ENCODE results near the gene SUN2.

SUN2 gene

DNA sequence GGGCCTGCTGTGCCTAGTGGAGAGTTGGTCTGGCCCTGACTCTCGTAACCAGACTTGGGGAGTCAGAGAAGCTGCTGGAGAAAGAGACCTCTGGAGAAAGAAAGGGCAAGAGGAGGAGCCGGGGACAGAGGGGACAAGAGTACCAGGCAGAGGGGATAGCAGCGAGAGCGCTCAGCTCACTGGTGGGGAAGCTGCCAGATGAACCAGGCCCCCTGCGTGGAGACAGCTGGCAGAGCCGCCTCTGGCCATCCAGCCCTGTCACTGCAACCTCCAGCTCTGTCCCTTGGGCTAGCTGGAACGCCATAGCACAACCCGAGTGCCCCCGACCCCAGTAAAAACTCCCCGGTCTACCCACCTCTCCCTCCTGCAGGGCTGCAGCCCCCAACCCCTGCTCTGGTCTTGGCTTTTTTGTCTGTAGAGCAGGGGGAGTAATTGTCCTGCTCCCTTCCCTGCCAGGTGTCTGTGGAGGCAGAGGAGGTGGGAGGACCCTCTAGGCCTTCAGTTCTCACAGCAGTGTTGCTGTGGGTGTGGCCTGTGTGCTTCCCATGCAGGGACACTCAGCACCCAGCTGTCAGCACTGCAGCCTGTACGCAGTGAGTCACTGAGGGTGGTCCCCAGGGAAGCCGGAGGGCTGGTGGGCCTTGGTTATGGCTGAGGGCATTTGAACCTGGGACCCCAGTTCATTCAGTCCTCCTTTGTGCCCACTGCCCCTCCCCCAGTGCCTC is 4.8 kb upstream of the SUN2 start:
- TF ChIP-seq TAF1 (IDR thresholded peaks at IDR 0.05; ENCODE audit: borderline replicate concordance, low read depth, low read length) (no peak), POLR2A (IDR thresholded peaks at IDR 0.05; ENCODE audit: low read depth, low read length) (no peak), POLR2AphosphoS5 (IDR thresholded peaks at IDR 0.05; ENCODE audit: low read depth, low read length) (no peak)
- FAIRE-seq: no peak
- DNase-seq (ENCODE audit: insufficient read length): no peak

DNA sequence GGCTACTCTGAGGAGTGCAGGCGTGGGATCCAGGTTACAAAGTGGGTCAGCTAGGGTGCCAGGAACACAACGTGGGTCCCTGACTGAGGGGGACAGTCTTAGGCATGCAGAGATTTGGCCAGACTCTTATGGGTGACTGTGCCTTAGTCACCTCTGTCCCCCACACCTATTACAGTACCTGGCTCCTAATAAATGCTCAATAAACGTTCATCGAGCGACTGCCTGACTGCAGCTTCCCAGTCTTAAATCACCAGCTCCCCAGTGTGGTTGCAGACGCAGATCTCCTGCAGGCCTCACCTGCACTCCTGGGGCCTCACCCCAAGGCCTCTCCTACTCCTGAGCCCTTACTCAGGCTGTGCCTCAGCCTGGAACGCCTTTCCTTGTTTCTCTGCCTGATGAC is 3.2 kb upstream of the SUN2 start:
- FAIRE-seq (peak; percentile 50), DNase-seq (ENCODE audit: insufficient read length) (no peak)
- TF ChIP-seq TAF1 (IDR thresholded peaks at IDR 0.05; ENCODE audit: borderline replicate concordance, low read depth, low read length) (no peak), POLR2AphosphoS5 (IDR thresholded peaks at IDR 0.05; ENCODE audit: low read depth, low read length) (no peak), POLR2A (IDR thresholded peaks at IDR 0.05; ENCODE audit: low read depth, low read length) (no peak)

DNA sequence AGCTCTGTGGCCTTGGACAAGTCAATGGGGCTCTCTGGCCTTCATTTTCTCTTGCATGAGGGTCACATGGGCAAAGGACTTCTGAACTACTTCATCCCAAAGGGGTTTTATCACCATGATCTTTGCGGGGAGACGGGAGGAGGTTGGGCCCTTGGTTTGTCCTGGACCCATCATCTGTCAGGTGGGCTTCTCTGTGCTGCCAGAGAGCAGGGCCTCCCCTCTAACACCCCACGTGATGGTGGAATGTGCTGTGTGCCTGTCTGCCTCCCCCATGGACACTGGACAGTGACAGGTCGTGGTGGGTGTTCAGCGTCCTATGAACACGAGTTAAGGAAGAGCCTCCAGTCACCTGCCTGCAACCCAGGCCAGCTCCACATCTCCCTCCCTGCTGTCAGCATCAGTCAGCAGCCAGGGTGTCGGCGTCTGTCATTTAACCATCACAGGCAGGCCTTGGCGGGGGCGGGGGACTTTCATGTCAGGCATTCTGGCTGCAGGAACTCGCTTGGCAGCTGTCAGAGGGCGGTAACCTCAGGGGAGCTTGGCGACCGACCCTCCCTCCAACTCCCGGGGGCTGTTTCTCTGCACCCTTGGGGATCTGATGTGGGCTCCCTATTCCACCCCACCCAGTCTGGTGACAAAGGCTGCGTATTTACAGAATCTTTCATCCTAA is 2.6 kb upstream of the SUN2 start:
- peak; percentile 91 for FAIRE-seq
- DNase-seq (ENCODE audit: insufficient read length): no peak
- TF ChIP-seq POLR2A (IDR thresholded peaks at IDR 0.05; ENCODE audit: low read depth, low read length): no peak

DNA sequence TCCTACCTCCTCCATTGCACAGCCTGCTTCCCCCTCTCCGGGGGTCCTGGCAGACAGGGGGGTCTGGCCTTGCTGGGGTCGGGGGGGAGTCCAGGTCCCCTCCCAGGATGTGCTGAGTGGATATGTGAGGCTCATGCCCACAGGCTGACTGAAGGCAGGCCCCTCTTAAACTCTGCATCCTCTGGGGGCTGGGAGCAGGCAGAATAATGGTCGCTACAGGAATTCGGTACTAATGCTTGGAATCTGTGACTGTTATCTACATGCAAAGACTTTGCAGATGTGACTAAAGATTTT is 1.6 kb upstream of the SUN2 start:
- no peak for FAIRE-seq
- no peak for DNase-seq (ENCODE audit: insufficient read length)
- TF ChIP-seq POLR2A (IDR thresholded peaks at IDR 0.05; ENCODE audit: low read depth, low read length): no peak

DNA sequence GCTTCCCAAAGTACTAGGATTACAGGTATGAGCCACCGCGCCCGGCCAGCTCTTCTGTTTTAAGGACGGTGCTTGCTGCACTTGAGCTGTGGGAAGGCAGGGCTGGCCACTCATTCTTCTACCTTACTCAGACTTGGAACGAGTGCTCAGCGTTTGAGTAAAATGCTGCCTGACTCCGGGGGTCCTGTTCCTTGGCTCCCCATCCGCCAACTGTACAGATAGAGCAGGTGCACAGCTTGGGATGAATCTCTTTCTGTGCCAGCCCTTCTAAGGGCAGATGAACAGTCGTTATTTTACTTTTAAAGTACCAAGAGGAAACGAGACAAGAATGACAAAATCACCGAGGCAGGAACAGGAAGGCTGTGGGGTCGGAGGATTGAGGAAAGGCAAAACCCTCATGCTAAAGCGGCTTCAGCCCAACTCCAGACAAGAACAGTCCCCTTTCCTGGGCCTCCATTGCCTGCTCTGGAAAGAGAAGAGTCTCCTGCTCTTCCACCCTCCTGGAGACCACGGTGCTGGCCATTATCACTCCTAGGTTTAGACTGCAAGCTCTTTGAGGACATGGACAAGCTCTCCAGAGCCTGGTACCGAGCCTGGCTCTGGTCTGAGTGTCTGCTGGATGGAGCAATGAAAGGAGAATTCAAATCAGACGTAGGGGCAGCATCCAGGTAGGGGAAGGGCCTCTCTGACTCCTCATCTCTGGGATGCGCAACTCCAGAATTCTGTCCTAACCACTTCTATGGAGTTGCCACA is 1.1 kb upstream of the SUN2 start:
- DNase-seq (ENCODE audit: insufficient read length) (no peak), FAIRE-seq (peak; percentile 82)
- no peak for TF ChIP-seq POLR2AphosphoS5 (IDR thresholded peaks at IDR 0.05; ENCODE audit: low read depth, low read length)

DNA sequence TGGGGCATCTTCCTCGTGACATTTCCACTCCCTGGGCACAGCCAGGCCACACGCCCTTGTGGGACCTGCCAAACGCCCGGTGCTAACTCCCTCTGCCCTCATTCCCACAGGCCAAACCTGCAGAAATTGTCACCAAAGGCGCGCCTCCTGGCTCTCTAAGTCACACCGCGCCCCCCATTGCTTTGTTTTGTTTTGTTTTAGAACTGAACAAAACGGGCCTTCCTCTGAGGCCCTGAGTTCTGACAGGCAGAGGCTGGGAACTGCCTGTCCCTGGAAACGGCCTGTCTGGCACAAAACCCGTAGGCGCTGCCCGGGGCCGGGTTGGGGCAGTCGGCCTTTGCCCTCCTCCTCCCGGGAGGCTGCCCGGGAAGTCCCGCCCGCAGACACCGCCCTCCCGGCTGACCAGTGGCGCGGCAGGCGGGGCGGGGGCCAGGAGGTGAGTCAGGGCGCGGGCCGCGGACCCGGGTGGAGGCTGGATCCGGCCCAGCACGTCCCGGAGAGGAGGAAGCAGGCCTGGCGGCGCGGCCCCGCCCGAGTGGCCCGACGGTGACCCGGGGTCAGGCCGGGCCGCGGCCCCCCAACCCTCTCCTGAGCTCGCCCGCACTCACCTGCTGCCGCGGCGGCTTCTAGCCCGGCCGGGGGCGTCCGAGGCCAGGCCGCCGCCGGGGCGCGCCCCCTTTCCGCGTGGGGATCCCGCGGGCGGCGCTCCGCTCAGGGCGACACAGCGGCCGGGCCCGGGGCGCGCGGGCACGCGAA is 465 bp downstream of the SUN2 start:
- no peak for FAIRE-seq
- DNase-seq (ENCODE audit: insufficient read length): peak; percentile 54
- no peak for TF ChIP-seq POLR2A (IDR thresholded peaks at IDR 0.05; ENCODE audit: low read depth, low read length)
- no peak for TF ChIP-seq POLR2AphosphoS5 (IDR thresholded peaks at IDR 0.05; ENCODE audit: low read depth, low read length)
- no peak for TF ChIP-seq TAF1 (IDR thresholded peaks at IDR 0.05; ENCODE audit: borderline replicate concordance, low read depth, low read length)

DNA sequence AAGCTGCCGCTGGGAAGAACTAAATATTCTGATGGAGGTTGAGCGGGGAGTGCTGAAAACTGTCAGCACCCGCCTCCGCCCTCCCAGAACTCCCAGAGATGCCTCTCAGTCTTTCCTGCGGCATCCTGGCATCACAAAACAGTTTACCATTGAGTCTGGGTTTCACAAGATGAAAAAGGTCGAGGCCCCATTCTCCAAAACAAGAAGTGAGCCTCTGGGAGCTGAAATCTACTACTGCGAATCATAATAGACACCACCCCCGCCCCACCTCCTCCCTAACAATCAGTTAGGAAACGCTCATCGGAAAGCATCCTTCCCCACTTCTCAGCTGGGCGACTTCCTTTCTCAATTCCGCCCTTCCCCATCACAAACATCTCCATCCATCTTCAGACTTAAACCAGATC is 1.0 kb downstream of the SUN2 start:
- TF ChIP-seq POLR2A (IDR thresholded peaks at IDR 0.05; ENCODE audit: low read depth, low read length) (no peak), TAF1 (IDR thresholded peaks at IDR 0.05; ENCODE audit: borderline replicate concordance, low read depth, low read length) (no peak), POLR2AphosphoS5 (IDR thresholded peaks at IDR 0.05; ENCODE audit: low read depth, low read length) (no peak; the same call in 1 of the 2 replicates)
- DNase-seq (ENCODE audit: insufficient read length) (no peak), FAIRE-seq (no peak)

DNA sequence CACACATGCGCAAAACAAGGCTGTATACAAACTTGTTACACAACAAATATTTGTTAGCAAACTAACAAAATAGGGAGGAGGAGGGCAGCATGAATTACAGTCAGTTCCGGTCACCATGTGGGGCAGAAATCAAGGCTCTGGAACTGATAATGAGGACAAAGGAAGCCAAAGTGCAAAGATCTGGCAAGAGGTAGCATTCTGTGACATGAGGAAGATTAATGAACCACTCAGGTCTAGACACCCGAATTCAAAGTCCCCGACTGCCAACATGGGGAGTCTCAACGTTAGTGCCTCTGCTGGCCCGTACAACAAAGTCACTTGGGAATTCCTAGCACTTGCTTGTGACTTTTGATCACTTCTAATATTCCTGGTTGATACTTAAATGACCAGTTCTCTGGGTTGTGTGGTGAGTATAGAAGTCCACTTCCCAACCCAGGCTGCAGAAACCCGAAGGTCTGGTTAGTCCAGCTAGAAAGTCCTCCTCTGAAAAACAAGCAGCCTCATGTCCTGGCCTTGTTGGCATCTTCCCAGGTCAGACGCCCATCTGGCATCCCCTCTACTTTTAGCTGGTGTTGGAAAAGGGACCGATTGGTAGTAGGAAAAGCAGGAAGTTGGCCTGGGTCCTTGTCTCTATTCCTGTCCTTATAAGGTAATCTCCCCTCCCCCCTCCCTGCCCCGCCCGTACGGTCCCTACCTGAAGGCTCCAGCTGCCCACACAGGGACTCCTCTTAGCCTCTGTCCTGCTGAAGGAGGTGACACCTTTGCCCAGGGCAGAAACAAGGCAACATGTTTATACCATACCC is 1.6 kb downstream of the SUN2 start:
- no peak for DNase-seq (ENCODE audit: insufficient read length)
- TF ChIP-seq POLR2AphosphoS5 (IDR thresholded peaks at IDR 0.05; ENCODE audit: low read depth, low read length) (no peak), TAF1 (IDR thresholded peaks at IDR 0.05; ENCODE audit: borderline replicate concordance, low read depth, low read length) (no peak), POLR2A (IDR thresholded peaks at IDR 0.05; ENCODE audit: low read depth, low read length) (no peak)
- peak; percentile 70 for FAIRE-seq

DNA sequence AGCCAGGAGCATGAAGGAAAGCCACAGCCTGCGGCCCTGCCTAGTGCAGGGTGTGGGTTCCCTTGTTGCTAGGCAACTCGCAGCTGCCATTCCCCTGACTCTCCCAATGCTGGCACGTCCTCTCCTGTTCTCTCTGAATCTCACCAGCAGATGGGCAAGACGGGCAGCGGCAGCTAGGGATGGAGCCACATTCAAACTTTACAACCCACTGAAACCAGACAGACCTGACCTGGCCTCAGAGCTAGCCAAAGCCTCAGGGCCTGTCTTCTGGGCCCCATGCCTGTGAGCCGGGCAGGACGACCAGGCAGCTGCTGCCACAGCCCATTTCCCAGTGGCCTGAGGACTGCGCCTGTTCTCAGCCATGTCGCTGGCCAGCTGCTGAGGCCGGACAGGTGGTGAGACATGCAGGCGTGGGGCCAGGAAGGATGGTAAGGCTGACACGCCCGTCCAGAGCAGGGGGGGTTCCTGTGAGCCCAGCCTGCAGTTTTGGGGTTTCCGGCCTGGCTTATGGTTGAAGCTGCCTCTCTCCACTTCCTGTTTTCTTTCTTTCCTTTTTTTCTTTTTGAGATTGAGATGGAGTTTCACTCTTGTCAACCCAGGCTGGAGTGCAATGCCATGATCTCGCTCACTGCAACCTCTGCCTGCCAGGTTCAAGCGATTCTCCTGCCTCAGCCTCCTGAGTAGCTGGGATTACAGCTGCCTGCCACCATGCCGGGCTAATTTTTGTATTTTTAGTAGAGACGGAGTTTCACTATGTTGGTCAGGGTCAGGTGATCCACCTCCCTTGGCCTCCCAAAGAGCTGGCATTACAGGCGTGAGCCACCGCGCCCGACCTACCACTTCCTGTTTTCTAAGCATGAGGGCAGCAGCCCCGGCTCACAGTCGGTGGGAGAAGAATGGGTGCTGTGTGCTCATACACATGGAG is 4.1 kb downstream of the SUN2 start:
- FAIRE-seq (peak; percentile 97), DNase-seq (ENCODE audit: insufficient read length) (peak; percentile 81)
- TF ChIP-seq TAF1 (IDR thresholded peaks at IDR 0.05; ENCODE audit: borderline replicate concordance, low read depth, low read length): no peak
- no peak for TF ChIP-seq POLR2A (IDR thresholded peaks at IDR 0.05; ENCODE audit: low read depth, low read length)
- TF ChIP-seq POLR2AphosphoS5 (IDR thresholded peaks at IDR 0.05; ENCODE audit: low read depth, low read length): no peak

DNA sequence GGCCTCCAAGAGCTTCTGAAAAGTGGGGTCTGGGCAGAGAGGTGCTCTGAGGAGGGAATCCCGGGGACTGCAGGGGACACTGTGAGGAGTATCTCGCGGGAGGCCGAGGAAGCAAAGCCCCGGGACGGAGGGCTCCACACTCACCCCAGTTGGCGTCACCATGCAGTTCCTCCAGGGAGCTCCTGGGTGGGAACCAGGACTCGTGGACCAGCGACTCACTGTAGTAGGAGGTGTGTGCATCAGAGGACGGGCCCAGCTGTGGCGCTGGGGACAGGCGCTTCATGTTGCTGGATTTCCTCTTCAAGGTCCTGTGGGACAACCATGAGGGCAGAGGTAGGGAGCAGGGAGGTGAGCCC is 4.8 kb downstream of the SUN2 start:
- no peak for TF ChIP-seq POLR2A (IDR thresholded peaks at IDR 0.05; ENCODE audit: low read depth, low read length)
- no peak for TF ChIP-seq POLR2AphosphoS5 (IDR thresholded peaks at IDR 0.05; ENCODE audit: low read depth, low read length)
- no peak for TF ChIP-seq TAF1 (IDR thresholded peaks at IDR 0.05; ENCODE audit: borderline replicate concordance, low read depth, low read length)
- DNase-seq (ENCODE audit: insufficient read length) (no peak), FAIRE-seq (no peak)
